CD14-positive monocyte (primary cell): ENCODE results near the gene ATP6V0E2. TPM values are rescaled to one million over a fixed set of nuclear protein-coding genes. Genes with fewer than 3 reads are reported as not detected.

Experiments
- DNase-seq, 3 donors: peaks; one replicate each; pipeline ENCODE4 v3.0.0-alpha.2; 2011 to 2022
- H2AFZ ChIP-seq: 2 replicates; pipeline ENCODE4 v1.6.0; 2012; ENCODE audit warnings: mild to moderate bottlenecking, low read depth, low read length, inconsistent platforms; ENCODE audit not compliant: insufficient read depth, poor library complexity, severe bottlenecking
- H3K27ac ChIP-seq, 2 donors: 1 replicate in 1 of 2; 2 replicates in 1 of 2; pipeline ENCODE4 v1.5.1; 2012 to 2013; ENCODE audit warnings: low read length in 2 of 2, control low read depth in 1 of 2, inconsistent platforms in 1 of 2, low read depth in 1 of 2, mild to moderate bottlenecking in 1 of 2
- H3K27me3 ChIP-seq, 2 donors: one replicate each; pipeline versions ENCODE4 v1.6.0 to v1.6.1; 2011 to 2013; ENCODE audit warnings: low read length in 2 of 2; ENCODE audit not compliant: control insufficient read depth in 2 of 2, insufficient read depth in 2 of 2
- H3K36me3 ChIP-seq, 2 donors: replicated peaks in 1 of 2; 1 replicate in 1 of 2; 2 replicates in 1 of 2; pipeline versions ENCODE4 v1.5.1 to v1.6.1; 2012 to 2013; ENCODE audit warnings: low read length in 2 of 2, control low read depth in 1 of 2, inconsistent platforms in 1 of 2, mild to moderate bottlenecking in 1 of 2; ENCODE audit not compliant: insufficient read depth in 2 of 2, control insufficient read depth in 1 of 2
- H3K4me1 ChIP-seq, 2 donors: 1 replicate in 1 of 2; 2 replicates in 1 of 2; pipeline versions ENCODE4 v1.5.1 to v1.6.1; 2012 to 2013; ENCODE audit warnings: low read length in 2 of 2, control low read depth in 1 of 2, inconsistent platforms in 1 of 2, mild to moderate bottlenecking in 1 of 2, moderate library complexity in 1 of 2; ENCODE audit not compliant: insufficient read depth in 2 of 2, control insufficient read depth in 1 of 2
- H3K4me2 ChIP-seq: replicated peaks from 2 replicates; pipeline ENCODE3; 2012; ENCODE audit warnings: low read length, moderate library complexity, mild to moderate bottlenecking; ENCODE audit not compliant: poor library complexity, severe bottlenecking; ENCODE audit errors: extremely low read depth
- H3K4me3 ChIP-seq, 3 experiments: fragments of 200-600 bp in 1 of 3; sonication (generic) in 1 of 3; replicated peaks in 1 of 3; 1 replicate in 2 of 3; 2 replicates in 1 of 3; pipeline ENCODE4 v1.5.1; 2011 to 2013; ENCODE audit warnings: low read length in 3 of 3, mild to moderate bottlenecking in 3 of 3, control low read depth in 2 of 3, low read depth in 2 of 3, inconsistent platforms in 1 of 3, moderate library complexity in 1 of 3
- H3K79me2 ChIP-seq: 2 replicates; pipeline ENCODE4 v1.6.0; 2012; ENCODE audit warnings: mild to moderate bottlenecking, control low read depth, inconsistent platforms, low read length, moderate library complexity; ENCODE audit not compliant: insufficient read depth
- H3K9ac ChIP-seq: 2 replicates; pipeline ENCODE4 v1.6.0; 2017; ENCODE audit warnings: low read length, mild to moderate bottlenecking; ENCODE audit not compliant: insufficient read depth, poor library complexity, severe bottlenecking
- H3K9me3 ChIP-seq, 2 donors: replicated peaks in 1 of 2; 1 replicate in 1 of 2; 2 replicates in 1 of 2; pipeline versions ENCODE4 v1.5.1 to v1.6.1; 2012 to 2013; ENCODE audit warnings: low read length in 2 of 2, control low read depth in 1 of 2; ENCODE audit not compliant: control insufficient read depth in 1 of 2, insufficient read depth in 1 of 2
- H4K20me1 ChIP-seq: 2 replicates; pipeline ENCODE4 v1.6.0; 2012; ENCODE audit warnings: mild to moderate bottlenecking, low read length, control low read depth, moderate library complexity; ENCODE audit not compliant: insufficient read depth
- H3K27ac Mint-ChIP-seq, 7 donors: one replicate each; pipeline ENCODE4 v1.8.0; 2020; ENCODE audit warnings: mild to moderate bottlenecking in 7 of 7, mixed read lengths in 7 of 7, moderate library complexity in 6 of 7, inconsistent platforms in 2 of 7
- H3K27me3 Mint-ChIP-seq, 3 donors: one replicate each; pipeline ENCODE4 v1.8.0; 2021 to 2022; ENCODE audit warnings: low read depth in 3 of 3, mild to moderate bottlenecking in 3 of 3, mixed read lengths in 3 of 3, moderate library complexity in 3 of 3, inconsistent platforms in 1 of 3
- H3K36me3 Mint-ChIP-seq, 2 donors: one replicate each; pipeline ENCODE4 v1.8.0; 2020; ENCODE audit warnings: mixed read lengths in 2 of 2, inconsistent platforms in 1 of 2, mild to moderate bottlenecking in 1 of 2
- H3K4me1 Mint-ChIP-seq: one replicate; pipeline ENCODE4 v1.8.0; 2020; ENCODE audit warnings: mild to moderate bottlenecking, mixed read lengths
- H3K4me3 Mint-ChIP-seq, 2 donors: one replicate each; pipeline ENCODE4 v1.8.0; 2020; ENCODE audit warnings: mild to moderate bottlenecking in 2 of 2, mixed read lengths in 2 of 2, moderate library complexity in 1 of 2
- H3K9me3 Mint-ChIP-seq, 7 donors: one replicate each; pipeline ENCODE4 v1.8.0; 2020 to 2022; ENCODE audit warnings: mixed read lengths in 7 of 7, mild to moderate bottlenecking in 6 of 7, moderate library complexity in 6 of 7, inconsistent platforms in 2 of 7
- CTCF ChIP-seq: fragments of 200-600 bp; IDR thresholded peaks from one replicate; pipeline ENCODE4 v1.8.0; 2022; ENCODE audit warnings: antibody characterized with exemption, mild to moderate bottlenecking
- WGBS: methylation state at CpG from one replicate; pipeline ENCODE4 v1.1.5; 2013; ENCODE audit warnings: missing lambda C conversion rate; ENCODE audit not compliant: insufficient coverage; 5-methylcytosine and 5-hydroxymethylcytosine counted together
- intact Hi-C, 2 donors: fragments of 100-400 bp; cut with micrococcal nuclease; formaldehyde crosslinking; loops; one replicate each; pipeline versions ENCODE4 v1.15.0 to v1.15.1; 2023
- polyA plus RNA-seq, 3 donors: library from polyadenylated mRNA; depleted of rRNA in 1 of 3; unstranded in 2 of 3; stranded (reverse) in 1 of 3; fragments of 300-500 nt in 2 of 3; fragments of >200 nt in 1 of 3; fragmentation: Illumina TruSeq in 2 of 3; gene quantifications; 1 replicate in 2 of 3; 2 replicates in 1 of 3; pipeline ENCODE4 v1.2.3, GENCODE V29; 2012 to 2021

Gene ATP6V0E2
- polyA plus RNA-seq, 3 donors = 4.4 to 13.3 (median 8.2) TPM

GRCh38 chr7:149861728-149862045, 12.1 kb upstream of the ATP6V0E2 start:
- no peaks in the 10 kb centered on the region for H3K27me3 Mint-ChIP-seq
- Histone ChIP-seq H3K27me3 (no peaks in the 10 kb centered on the region), H3K4me2 (no peak overlapping the region), H2AFZ (no peak overlapping the region), H3K79me2 (no peaks in the 10 kb centered on the region), H3K27ac (no peak overlapping the region), H3K9me3 (no peaks in the 10 kb centered on the region), H3K9ac (no peak overlapping the region), H3K4me1 (peaks cover 16 to 17% of the 10 kb centered on the region in 2 donors), H4K20me1 (no peaks in the 10 kb centered on the region), H3K36me3 (peaks cover 18 to 47% of the 10 kb centered on the region in 2 donors), H3K4me3 (no peak overlapping the region)
- H3K4me3 Mint-ChIP-seq = no peak overlapping the region
- 90% methylated on average over 15 of the region's 16 CpGs for WGBS
- no peak overlapping the region for H3K27ac Mint-ChIP-seq
- intact Hi-C loops = no loop called here
- no peak for TF ChIP-seq CTCF
- DNase-seq = no peak
- H3K9me3 Mint-ChIP-seq = no peaks in the 10 kb centered on the region
- peaks cover 19% of the 10 kb centered on the region for H3K4me1 Mint-ChIP-seq
- H3K36me3 Mint-ChIP-seq = peaks cover 42 to 51% of the 10 kb centered on the region in 2 donors

- Histone ChIP-seq H3K4me2 (no peak overlapping the region), H3K27ac (no peak overlapping the region), H3K9me3 (no peaks in the 10 kb centered on the region), H3K36me3 (peaks cover 18 to 47% of the 10 kb centered on the region in 2 donors), H3K9ac (no peak overlapping the region), H2AFZ (no peak overlapping the region), H3K4me1 (peaks cover 21 to 22% of the 10 kb centered on the region in 2 donors), H3K79me2 (no peaks in the 10 kb centered on the region), H3K4me3 (no peak overlapping the region), H4K20me1 (no peaks in the 10 kb centered on the region), H3K27me3 (no peaks in the 10 kb centered on the region)
- H3K27ac Mint-ChIP-seq = no peak overlapping the region
- 90% methylated on average over 18 of the region's 18 CpGs for WGBS
- H3K4me3 Mint-ChIP-seq = no peak overlapping the region
- intact Hi-C loops = no loop called here
- peaks cover 42 to 51% of the 10 kb centered on the region in 2 donors for H3K36me3 Mint-ChIP-seq
- TF ChIP-seq CTCF = no peak
- no peaks in the 10 kb centered on the region for H3K9me3 Mint-ChIP-seq
- H3K27me3 Mint-ChIP-seq = no peaks in the 10 kb centered on the region
- peaks cover 23% of the 10 kb centered on the region for H3K4me1 Mint-ChIP-seq
- no peak for DNase-seq
Observed at GRCh38 chr7:149862156-149862555, 11.6 kb upstream of the ATP6V0E2 start.
